Ishikawa (cell line): ENCODE data around the gene PSMA8.

Source experiments
- RAD21 ChIP-seq: IDR thresholded peaks from 2 replicates; pipeline ENCODE4 v1.6.1; 2012; ENCODE audit warnings: low read depth
- YY1 ChIP-seq: IDR thresholded peaks from 2 replicates; pipeline ENCODE4 v1.6.1; 2012; ENCODE audit warnings: low read depth
- TF ChIP-seq, protein P1 (sequence below): IDR thresholded peaks from 2 replicates; pipeline ENCODE4 v1.6.1; 2012

DNA sequence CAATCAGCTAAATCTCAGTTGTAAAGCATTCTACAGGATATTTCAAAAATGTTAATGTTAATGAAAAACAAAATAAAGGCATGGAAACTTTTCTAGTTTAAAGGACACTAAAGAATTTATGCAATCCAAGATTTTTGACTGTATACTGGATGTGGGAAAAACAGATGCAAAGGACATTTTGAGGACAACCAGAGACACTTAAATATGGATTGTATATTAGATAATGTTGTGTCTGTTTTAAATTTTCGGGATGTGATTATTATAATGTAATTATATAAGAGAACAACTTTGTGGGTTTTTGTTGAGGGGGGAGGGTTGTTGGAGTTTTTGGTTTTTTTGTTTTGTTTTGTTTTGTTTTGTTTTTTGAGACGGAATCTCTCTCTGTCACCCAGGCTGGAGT lies 30.9 kb downstream of the PSMA8 start:
- no peak for TF ChIP-seq RAD21
- TF ChIP-seq, protein P1, sequence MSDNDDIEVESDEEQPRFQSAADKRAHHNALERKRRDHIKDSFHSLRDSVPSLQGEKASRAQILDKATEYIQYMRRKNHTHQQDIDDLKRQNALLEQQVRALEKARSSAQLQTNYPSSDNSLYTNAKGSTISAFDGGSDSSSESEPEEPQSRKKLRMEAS: no peak
- TF ChIP-seq YY1: no peak
